Stimulated activated CD4-positive, alpha-beta T cell treated with anti-CD3 and anti-CD28 coated beads, Interleukin-4, amount 100 ng/mL, for 48 hours (primary cell): ENCODE measurements around the gene CIAO2A.
"Not testable (repeated sequence)": the region's sequence is repeated elsewhere in the genome, so short reads cannot be mapped to it uniquely, and the experiment has no call there.

Experiments
- DNase-seq, 2 donors: peaks; one replicate each; pipeline ENCODE4 v3.0.0-alpha.2; 2020; ENCODE audit warnings: low read depth in 2 of 2

The CIAO2A gene

DNA sequence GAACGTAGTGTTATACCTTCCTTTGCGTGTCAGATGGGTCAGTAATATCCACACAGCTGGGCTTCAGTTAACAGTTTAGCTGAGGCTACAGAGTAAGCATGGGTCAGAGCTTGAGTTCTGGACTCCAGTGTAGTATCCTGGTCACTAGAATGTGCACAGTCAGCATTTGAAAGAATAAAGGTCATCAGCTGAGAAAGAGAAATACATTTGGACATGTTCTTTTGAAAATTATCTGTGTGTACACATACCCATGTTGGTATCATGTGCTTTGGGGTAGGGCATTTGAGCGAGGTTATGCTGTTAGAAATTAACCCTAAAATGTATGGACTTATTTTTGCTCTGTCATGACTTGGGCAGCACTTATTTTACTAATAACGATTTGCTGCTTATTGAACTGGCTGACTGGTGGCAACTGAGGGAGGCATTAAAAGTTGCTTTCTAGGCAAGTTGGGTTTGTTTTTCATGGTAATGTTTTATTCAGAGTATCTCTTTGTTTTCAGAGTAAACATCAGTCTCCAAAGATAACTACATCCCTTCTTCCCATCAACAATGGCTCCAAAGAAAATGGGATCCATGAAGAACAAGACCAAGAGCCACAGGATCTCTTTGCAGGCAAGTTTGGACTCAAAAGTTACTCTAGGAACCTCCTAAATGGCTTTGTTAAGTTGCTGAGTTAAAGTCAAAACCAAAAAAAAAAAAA, 18.6 kb upstream of the CIAO2A start:
- DNase-seq, result no peak

DNA sequence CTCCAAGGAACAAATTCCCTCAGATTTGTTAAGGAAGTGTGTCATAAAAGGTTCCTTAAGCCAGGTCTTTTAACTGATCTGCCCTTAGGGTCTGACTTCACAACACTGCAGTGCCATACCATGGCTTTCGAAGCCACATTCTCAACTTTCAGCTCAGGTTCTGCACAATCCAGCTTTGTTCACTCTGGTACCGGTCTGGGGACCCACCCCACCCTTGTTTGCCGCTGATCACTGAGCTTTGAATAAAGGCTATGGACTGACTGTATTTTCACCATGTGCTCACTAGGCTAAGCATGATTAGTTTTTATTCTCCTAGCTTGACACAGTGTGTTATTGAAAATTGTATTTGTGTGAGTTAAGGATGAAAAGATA, 18.0 kb upstream of the CIAO2A start:
- DNase-seq, result no peak

DNA sequence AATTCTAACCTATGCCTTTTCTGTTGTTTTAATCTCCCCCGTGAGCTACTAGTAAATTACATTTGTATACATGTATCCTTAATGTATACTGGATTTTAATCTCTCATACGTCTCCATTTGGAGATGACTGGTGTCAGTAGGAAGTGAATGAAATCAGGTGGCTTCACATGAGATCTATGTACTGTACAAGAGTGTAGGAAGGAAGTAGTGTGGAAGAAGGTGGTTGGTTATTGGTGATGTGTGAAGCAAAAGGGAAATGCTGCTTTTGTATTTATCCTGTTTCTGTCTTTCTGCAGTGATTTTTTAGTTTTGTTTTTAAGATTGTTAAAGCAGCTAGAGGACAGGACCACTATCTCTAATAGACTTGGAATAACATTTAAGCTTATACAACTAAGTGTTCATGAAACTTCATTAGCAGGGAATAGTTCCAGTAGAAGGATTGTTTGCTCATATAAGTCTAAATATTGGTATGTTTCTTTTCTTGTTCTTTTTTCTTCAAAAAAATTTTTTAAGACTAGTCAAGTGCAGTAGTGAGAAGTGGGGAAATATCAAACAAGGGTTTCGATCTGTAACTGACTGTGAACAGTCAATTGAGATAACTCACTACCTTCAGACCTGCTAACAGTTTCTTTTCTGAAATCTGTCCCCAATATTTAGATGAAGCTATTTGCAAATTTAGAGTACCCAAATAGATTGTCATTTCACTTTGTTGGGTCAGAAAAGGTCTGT, 17.5 kb upstream of the CIAO2A start:
- no peak for DNase-seq

DNA sequence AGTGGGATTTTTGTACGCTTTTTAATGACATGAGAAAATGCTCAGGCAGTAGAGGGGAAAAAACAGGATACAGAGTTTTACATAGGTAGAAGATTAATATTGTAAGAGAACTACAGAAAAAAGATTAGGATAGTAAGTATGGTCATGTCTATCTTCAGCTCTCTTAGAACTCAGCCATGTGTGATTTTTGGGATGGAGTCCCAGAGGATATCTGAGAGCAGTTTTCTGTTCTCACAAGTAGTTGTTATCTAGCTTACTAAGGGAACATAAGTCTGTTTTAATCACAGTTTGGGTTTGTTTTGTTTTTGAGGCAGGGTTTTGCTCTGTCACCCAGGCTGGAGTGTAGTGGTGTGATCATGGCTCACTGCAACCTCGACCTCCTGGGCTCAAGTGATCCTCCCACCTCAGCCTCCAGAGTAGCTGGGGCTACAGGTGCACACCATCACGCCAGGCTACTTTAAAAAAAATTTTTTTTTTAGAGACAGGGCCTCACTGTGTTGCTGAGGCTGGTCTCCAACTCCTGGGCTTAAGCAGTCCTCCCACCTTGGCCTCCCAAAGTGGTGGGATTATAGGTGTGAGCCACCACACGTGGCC, 16.6 kb upstream of the CIAO2A start:
- not testable (repeated sequence) for DNase-seq

DNA sequence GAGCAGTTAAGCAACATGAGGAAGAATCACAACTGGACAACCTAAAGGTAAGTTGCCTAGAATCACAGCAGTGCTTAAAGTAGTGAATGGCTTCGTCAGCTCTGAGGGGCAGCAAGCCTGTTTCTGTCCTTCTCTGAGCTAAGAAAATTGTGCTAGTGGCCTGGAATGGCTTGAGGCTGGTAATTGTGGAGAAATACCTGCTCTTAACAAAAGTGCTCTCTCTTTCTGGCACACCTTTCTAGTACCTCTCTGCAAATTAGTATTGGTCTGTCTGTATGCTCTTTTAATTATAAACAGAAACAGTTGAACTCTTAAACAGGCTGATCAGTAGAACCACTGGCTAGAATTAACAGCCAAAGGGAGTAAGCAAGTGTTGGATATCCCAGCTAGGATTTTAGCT, 13.7 kb upstream of the CIAO2A start:
- DNase-seq, result no peak

DNA sequence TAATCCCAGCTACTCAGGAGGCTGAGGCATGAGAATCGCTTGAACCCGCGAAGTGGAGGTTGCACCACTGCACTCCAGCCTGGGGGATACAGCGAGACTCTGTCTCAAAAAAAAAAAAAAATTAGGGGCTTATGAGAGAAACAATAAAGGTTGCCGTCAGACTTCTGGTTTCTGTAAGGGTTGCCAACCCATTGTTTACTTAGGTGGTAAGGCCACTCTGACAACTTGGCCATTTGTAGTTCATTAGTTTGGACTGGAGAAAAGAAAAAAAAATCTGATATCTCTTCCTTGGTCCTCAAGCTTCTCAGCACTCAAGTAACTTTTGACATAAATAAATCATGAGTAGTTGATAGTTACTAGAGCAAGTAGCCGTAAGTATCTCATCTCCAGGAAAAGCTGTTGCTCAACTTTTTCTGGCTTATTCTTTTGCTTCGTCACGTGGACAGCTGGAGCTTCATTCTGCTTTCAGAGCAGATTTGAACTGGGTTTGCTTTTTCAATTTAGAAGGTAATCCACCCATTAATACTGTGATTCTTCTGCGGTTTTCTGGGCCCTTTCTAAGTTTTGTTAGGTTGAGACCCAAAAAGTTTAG, 11.6 kb upstream of the CIAO2A start:
- DNase-seq, result no peak

DNA sequence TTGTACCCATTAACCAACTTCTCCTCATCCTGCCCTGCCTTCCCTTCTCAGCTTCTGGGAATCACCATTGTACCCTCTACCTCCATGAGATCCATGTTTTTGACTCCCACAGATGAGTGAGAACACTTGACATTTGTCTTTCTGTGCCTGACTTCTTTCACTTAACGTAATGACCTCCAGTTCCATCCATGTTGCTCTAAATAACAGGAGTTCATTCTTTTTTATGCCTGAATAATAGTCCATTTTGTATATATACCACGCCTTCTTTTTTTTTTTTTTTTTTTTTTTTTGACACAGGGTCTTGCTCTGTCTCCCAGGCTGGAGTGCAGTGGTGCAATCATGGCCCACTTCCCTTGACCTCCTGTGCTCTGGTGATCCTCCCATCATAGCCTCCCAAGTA, 8.9 kb upstream of the CIAO2A start:
- no peak for DNase-seq

DNA sequence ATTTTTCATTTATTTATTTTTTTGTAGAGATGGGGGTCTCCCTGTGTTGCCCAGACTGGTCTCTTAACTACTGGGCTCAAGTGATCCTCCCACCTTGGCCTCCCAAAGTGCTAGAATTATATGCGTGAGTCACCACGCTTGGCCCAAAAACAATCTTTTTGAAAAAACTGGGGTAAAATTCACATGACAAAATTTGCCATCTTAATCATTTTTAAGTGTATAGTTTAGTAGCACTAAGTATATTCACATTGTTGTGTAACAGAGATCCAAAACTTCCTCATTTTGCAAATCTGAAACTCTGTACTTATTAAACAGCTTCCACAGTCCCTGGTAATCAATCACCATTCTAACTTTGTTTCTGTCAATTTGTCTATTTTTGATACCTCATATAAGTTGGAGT, 7.3 kb upstream of the CIAO2A start:
- DNase-seq, result no peak

DNA sequence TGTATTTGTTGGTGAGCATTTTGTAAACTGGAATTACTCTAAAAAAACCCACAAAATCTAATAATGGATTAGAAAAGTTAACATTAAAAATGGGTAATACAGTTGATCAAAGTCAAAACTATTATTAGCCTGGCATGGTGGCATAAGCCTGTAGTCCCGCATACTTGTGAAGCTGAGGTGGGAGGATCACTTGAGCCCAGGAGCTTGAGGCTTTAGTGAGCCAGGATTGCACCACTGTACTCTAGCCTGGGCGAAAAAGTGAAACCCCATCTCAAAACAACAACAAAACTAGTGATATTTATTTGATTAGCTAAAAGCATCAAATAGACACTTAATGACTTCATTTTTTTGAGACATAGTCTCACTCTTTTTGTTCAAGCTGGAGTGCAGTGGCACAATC, 5.7 kb upstream of the CIAO2A start:
- DNase-seq, result no peak

DNA sequence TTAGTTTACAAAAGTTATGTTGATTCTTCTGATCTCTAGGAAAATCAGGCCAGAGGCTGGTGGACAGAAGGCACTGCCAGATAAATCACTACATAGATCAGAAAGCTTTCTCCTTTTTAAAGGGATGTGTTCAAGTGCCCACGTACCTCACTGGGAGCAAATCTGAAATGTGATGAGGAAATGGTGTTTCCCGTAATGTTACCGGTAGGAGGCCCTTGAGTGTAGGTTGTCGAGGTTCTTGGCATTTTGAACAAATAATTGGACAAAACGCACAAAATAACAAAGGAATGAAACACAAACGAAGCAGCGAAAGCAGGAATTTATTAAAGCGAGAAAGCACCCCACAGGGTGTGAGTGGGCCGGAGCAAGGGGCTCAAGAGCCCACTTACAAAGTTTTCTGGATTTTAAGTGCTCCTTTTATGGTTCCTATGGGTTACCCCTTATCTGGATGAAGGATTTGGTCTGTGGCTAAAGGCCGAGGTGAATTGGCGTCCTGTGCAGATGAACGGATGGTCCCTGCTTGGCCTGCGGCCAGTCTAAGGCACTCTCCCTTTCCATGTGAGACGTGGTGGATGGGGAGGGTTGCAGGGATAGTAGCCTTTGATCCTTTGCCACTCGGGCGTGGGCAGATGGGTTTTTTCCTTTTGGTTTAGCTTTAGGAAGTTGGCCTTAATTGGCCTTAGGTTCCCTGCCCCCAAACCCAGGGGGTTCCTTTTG, 3.2 kb upstream of the CIAO2A start:
- no peak for DNase-seq

DNA sequence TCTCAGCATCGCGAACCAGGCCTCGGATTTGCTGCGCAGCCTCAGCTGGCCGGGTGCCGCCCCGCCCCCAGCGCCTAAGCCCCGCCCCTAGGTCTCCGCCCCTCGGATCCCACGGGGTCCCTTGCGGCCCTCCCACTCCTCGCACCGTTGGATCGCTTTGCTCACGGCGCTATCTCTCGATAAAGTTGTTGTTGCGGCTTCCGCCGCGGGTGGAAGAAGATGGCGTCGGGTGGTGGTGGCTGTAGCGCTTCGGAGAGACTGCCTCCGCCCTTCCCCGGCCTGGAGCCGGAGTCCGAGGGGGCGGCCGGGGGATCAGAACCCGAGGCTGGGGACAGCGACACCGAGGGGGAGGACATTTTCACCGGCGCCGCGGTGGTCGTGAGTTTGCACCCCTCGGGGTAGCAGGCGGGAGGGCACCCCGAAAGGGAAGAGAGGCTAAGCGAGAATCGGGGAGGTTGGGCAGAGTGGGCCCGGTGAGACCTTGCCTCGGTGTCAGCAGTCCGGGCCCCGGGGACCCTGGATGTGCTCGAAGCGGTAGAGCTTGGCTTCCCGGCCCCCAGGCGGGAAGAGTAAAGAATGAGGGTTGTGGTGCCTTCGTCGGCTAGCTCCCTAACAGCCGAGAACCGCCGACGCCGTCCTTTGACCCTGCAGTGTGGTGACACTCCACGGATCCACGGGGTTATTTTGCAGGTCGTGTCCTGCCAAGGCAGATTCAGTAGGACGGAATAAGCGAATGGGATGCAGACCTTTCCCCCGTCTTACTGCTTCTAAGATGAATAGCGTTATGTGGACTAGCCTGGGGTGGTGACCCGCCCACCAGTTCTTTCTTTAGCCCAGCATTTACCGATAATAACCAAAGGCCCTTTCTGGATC, 2.4 kb upstream of the CIAO2A start, which contains the start of gene SNX1:
SNX1 (plus strand) TSS at position 188 of the 873 bp plus-strand sequence; CDS start at position 220, 32 bp downstream.
- peak; percentile 89 to 99 for DNase-seq

DNA sequence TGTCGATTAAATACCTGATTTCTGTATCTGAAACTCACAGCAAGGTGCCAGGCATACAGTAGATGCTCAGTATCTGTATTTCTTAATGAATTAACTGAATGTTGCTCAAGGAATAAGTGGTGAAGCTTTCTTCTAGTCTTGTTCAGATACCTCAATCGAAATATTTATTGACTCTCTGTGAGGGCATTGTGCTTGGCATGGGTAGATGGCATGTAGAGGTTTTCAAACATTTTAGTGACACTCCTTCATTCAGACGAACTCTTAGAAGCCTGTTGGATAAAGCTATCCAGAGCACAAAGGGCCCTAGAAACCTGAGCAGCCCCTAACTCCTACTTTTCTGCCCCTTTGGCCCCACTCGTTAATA, 1.8 kb upstream of the CIAO2A start:
- no peak for DNase-seq

DNA sequence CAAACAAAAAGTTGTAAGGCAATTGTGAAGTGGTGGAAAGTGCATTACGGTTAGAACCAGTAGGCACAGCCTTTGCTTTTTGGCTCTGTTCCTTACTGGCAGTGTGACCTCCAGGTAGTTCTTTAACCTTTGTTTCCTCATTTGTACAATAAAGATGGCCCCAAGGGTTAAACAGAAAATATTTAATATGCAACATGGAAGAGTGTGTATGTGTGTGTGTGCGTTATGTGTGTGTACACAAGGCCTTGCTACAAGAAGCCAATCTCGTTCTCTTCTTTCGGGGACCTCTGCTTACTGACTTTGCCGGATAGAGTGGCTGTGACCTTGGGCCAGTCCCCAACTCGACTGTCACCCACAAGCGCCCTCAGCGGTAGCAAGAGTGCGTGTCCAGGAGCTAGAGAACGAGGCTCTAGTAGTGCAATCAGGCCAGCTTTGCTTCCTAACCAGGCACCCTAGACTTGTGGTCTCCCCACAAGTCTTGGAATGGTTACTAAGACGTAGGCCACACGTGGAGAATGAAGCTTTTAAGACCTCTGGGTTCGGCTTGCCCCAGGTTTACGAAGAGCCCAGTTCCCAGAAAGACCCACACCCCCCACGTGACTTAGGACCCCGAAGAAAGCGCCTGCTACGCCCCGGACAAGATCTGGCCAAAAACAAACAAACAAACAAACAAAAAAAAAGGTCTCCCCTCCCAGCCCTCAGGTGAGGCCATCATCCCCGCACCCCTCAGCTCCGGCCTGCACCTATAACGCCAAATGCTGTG, 593 bp downstream of the CIAO2A start:
- peak; percentile 20 to 23 for DNase-seq

DNA sequence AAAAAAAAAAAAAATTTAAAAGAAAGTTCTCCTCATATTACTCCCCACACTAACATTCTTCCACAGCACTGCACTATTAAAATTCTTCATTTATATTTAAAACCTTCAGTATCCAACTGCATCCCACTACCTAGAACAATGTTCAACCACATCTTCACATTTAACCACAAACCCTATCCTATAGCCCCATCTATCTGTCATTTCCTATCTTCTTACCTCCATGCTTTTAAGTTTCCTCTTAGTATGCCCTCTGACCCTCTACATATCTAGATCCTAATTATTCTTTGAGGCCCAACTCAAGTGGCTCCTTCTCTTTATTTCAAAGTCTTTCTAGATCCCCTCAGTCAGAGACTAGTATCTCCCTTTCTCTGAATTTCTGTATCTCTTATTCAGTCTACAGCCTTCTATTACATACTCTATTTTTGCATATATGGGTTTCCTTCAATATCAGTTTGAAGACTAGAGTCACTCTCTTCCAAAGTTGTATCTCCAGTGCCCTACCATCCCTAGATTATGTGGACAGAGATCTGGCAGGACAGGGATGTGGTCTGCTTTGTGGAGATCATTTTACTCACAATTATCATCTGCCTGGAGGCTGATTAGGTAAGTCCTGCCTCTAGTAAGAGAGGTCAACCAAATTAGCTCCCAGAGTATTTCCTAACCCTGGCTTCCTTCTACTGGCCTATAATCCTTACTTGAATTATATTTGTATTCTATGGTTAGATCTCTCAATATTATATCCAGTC, 1.4 kb downstream of the CIAO2A start:
- no peak for DNase-seq

DNA sequence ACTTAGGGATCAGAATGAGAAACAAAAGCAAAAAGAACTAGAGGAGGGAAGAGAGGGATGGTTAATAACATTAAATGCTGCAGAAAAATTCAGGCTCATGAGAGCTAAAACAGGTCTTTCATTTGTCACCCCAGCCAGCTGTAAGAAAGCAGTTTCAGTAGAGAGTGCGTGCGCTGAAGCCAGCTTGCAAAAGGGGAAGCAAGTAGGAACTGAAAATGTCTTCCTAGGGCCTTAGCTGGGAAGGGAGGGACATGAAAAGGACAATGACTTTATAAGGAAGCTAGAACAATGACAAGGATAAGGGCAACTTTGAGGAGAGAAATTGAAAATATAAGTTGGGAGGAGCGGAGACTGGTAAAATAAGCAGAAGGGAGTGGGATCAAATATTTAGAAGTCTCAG, 3.1 kb downstream of the CIAO2A start:
- DNase-seq, result no peak

DNA sequence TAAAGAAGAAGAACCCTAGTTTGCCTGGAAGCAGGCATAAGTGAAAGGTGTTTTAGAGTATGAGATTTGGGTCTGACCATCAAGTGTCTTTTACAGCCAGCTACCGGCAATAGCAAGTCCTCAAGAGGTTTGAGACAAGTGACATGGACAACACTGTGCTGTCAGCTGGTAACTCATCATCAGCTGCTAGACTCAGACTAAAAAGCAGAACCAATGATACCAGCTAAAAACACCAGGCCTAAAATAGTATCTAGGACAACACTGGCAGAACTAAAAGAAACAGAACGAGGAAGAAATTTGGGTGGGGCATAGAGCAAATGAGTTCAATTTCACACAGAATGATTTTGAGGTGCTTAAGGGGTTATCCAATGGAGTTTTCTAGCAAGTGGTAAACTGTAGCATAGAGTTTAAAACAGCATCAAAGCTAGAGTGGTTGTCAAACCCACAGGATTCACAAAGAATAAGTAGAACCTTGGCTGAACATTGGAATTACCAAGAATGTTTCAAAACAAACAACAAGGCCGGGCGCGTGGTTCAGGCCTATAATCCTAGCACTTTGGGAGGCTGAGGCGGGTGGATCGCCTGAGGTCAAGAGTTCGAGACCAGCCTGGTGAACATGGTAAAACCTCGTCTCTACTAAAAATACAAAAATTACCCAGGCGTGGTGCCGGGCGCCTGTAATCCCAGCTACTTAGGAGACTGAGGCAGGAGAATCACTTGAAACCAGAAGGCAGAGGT, 3.9 kb downstream of the CIAO2A start:
- DNase-seq, result no peak

DNA sequence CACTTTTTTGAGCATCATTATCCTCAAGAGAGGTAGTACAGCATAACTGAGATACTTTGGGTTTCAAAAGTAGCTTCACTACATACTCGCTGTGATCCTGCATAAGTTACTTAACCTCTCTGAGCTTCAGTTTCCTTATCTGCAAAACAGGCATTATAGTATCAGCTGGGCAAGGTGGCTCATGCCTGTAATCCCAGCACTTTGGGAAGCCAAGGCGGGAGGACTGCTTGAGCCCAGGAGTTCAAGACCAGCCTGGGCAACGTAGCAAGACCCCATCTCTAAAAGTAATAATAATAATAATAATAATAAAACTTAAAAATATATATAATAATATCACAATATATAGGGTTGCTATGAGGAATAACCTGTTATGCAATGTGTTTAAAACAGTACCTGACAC, 10.9 kb downstream of the CIAO2A start:
- DNase-seq, result no peak

DNA sequence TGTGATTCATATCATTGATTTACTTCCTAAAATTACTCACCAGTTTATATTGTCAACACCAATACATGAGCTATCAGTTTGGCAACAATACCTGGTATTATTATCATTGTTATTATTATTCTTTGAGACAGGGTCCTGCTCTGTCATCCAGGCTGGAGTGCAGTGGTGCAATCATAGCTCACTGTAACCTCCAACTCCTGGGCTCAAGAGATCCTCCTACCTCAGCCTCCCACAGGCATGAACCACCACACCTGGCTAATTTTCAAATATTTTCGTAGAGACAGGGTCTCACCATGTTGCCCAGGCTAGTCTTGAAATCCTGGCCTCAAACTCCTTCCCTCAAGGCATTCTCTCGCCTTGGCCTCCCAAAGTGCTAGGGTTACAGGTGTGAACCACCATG, 20.1 kb downstream of the CIAO2A start:
- not testable (repeated sequence) for DNase-seq

DNA sequence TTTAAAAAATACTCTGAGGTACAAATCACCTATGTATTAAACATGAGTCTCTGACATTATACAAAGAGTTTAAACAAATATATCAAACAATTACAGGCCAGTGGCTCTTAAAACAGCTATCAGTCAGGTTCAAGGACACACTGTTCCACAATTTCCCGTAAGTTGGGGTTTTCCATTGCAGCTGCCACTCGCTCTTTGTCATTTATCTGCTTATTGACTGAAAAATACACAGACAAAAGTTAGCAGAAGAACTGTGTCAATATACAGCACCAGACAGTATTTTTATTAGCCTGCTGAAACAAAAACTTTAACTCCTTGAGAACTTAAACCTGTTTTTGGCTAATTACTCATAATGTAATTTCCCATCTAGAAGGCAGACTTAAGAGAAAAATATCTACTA, 20.8 kb downstream of the CIAO2A start:
- no peak for DNase-seq
